Right lobe of liver (tissue), 6 donors: ENCODE results near the gene MDFI. TPM values are rescaled to one million over a fixed set of nuclear protein-coding genes. Genes with fewer than 3 reads are reported as not detected.

Source experiments
- ATAC-seq, 4 donors: fragments of 200-7000 bp; cut with Tn5 transposase; one replicate each; pipeline ENCODE4 v1.9.1; 2020; ENCODE audit warnings: mild to moderate bottlenecking in 4 of 4, moderate library complexity in 4 of 4
- DNase-seq, 3 donors: peaks; one replicate each; pipeline ENCODE4 v3.0.0-alpha.2; 2020
- H3K27ac ChIP-seq, 3 donors: fragments of 200-600 bp; one replicate each; pipeline ENCODE4 v1.8.0; 2022
- H3K27me3 ChIP-seq, 2 donors: fragments of 200-600 bp; one replicate each; pipeline ENCODE4 v1.8.0; 2022
- H3K36me3 ChIP-seq, 4 donors: fragments of 200-600 bp; sonication (generic) in 1 of 4; one replicate each; pipeline versions ENCODE4 v1.5.1 to v1.8.0; 2017 to 2022; ENCODE audit warnings: control low read depth in 1 of 4
- H3K4me1 ChIP-seq, 4 donors: fragments of 200-600 bp; sonication (generic) in 1 of 4; one replicate each; pipeline versions ENCODE4 v1.5.1 to v1.8.0; 2017 to 2022; ENCODE audit warnings: control low read depth in 1 of 4
- H3K4me3 ChIP-seq, 3 donors: fragments of 200-600 bp; one replicate each; pipeline ENCODE4 v1.8.0; 2022
- H3K9me3 ChIP-seq, 4 donors: fragments of 200-600 bp; sonication (generic) in 1 of 4; one replicate each; pipeline versions ENCODE4 v1.5.1 to v1.8.0; 2017 to 2022; ENCODE audit warnings: control low read depth in 1 of 4
- POLR2A ChIP-seq: fragments of 450-650 bp; IDR thresholded peaks from one replicate; pipeline ENCODE4 v1.6.1; 2017; ENCODE audit warnings: antibody characterized with exemption, mild to moderate bottlenecking
- WGBS: methylation state at CpG from one replicate; pipeline ENCODE4 v1.1.6; 2018; ENCODE audit warnings: low coverage, low lambda C conversion rate; ENCODE audit not compliant: insufficient coverage; ENCODE audit errors: missing lambda C conversion rate; 5-methylcytosine and 5-hydroxymethylcytosine counted together
- intact Hi-C, 2 donors: fragments of 100-400 bp; cut with DNase I; formaldehyde crosslinking; loops; one replicate each; pipeline versions ENCODE4 v1.11.2 to v1.14.1; 2022
- total RNA-seq, 6 experiments: library from RNA; depleted of rRNA in 2 of 6; stranded (reverse); fragments of >200 nt in 2 of 6; fragmentation: NEBNext Ultra II Directional in 3 of 6; extraction: Animal tissue kit (Norgen Biotek cat#: 25700) in 3 of 6; gene quantifications; one replicate each; pipeline versions ENCODE4 v1.1.0 to v1.2.4, GENCODE V29; 2016 to 2023
- TF ChIP-seq, protein P1 (sequence below), 4 donors: fragments of 200-600 bp in 3 of 4; fragments of 450-650 bp in 1 of 4; IDR thresholded peaks; one replicate each; pipeline versions ENCODE4 v1.5.1 to v1.8.0; 2016 to 2022; ENCODE audit warnings: antibody characterized with exemption in 4 of 4, mild to moderate bottlenecking in 2 of 4
- donor health status: DM: no; HTN: yes; CAD: no.
- donor health status: DM: no; HTN: no; CAD: no.
- donor health status: DM: no; HTN: no; CAD: no.
- donor health status: DM: no; HTN: yes; CAD: no.
- donor health status: DM: no; HTN: yes; CAD: no.

MDFI gene
- total RNA-seq, 6 experiments from 2014 or later = 0.29 to 2.4 (median 1.1) TPM; not detected in 3

DNA sequence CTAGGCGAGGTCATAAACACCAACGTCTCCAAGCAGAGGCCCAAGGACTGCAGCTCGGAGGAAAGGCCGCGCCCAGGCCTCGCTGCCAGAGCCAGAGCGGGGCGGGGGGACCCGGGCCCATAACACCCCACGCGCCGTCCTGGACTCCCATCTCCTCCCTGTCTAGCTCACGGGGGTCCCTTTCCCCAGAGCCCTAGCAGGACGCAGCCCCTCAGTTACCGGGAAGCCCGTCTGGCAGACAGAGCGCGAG is 44.9 kb downstream of the MDFI start:
- DNase-seq (no peak), ATAC-seq (peak; percentile 3 to 29 (median 6))
- Histone ChIP-seq H3K27ac (no peak overlapping the region), H3K4me1 (peaks cover 0 to 6% (median 0%) of the 10 kb centered on the region in 4 donors), H3K9me3 (no peaks in the 10 kb centered on the region), H3K36me3 (peaks cover 0 to 7% (median 2%) of the 10 kb centered on the region in 4 donors), H3K27me3 (no peaks in the 10 kb centered on the region), H3K4me3 (peak overlapping the region; percentile 9 to 43 (median 38))
- TF ChIP-seq, protein P1, sequence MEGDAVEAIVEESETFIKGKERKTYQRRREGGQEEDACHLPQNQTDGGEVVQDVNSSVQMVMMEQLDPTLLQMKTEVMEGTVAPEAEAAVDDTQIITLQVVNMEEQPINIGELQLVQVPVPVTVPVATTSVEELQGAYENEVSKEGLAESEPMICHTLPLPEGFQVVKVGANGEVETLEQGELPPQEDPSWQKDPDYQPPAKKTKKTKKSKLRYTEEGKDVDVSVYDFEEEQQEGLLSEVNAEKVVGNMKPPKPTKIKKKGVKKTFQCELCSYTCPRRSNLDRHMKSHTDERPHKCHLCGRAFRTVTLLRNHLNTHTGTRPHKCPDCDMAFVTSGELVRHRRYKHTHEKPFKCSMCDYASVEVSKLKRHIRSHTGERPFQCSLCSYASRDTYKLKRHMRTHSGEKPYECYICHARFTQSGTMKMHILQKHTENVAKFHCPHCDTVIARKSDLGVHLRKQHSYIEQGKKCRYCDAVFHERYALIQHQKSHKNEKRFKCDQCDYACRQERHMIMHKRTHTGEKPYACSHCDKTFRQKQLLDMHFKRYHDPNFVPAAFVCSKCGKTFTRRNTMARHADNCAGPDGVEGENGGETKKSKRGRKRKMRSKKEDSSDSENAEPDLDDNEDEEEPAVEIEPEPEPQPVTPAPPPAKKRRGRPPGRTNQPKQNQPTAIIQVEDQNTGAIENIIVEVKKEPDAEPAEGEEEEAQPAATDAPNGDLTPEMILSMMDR (IDR thresholded peaks at IDR 0.05) = no peak
- no peak for TF ChIP-seq POLR2A
- intact Hi-C loops = loop anchor here (5.0 to 10.0 kb wide), 2 partner anchors 218 to 316 kb away; no protein-coding TSS in a partner anchor
- 0% methylated on average over 2 of the region's 18 CpGs for WGBS

DNA sequence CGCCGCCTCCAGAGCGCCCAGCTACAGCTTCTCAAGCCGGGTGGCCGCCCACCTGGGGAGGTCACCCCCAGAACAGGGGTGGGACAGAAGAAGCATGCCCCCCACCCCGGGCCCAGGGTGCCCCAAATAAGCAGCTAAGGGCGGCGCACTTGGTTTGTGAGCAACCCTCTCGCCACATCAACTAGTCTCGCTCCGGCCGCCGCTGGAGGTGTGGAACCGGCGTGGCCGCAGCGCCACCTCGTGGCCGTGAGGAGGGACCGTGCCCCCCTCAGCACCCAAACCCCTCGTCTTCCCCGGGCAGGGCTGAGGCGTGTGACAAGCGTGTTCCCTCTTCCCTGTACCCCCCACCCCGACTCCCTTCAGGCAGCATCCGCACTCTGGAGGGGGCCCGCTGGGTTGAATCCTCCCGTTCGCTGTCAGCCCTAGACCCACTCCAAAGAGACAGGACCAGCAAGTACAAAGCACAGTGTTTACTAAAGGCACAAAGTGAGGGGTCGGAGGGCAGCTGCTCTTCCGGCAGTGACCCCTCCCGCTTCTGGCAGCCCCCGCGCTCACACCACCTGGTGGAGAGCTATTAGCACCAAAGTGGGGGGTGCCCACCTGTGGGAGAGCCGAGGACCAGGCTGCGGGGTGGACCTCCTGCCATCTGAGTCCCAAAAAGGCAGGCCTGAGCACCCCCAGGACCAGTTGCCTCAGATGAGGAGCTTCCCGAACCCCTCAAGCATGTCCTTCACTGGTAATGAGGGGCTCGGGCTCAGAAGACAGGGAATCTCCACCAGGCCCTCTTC is 45.4 kb downstream of the MDFI start:
- ATAC-seq (peak; percentile 79 to 88 (median 82)), DNase-seq (peak; percentile 75 to 82 (median 82))
- Histone ChIP-seq H3K4me1 (peaks cover 0 to 6% (median 0%) of the 10 kb centered on the region in 4 donors), H3K4me3 (peak overlapping the region; percentile 9 to 43 (median 38)), H3K27ac (no peak overlapping the region), H3K27me3 (no peaks in the 10 kb centered on the region), H3K36me3 (peaks cover 0 to 7% (median 2%) of the 10 kb centered on the region in 4 donors), H3K9me3 (no peaks in the 10 kb centered on the region)
- intact Hi-C loops = loop anchor here (2.0 to 10.0 kb wide), 3 partner anchors 83 to 316 kb away; no protein-coding TSS in a partner anchor
- TF ChIP-seq POLR2A = no peak
- TF ChIP-seq, protein P1 (IDR thresholded peaks at IDR 0.05) = peak; percentile 82 to 92 (median 91)
- WGBS = 12% methylated on average over 5 of the region's 38 CpGs

DNA sequence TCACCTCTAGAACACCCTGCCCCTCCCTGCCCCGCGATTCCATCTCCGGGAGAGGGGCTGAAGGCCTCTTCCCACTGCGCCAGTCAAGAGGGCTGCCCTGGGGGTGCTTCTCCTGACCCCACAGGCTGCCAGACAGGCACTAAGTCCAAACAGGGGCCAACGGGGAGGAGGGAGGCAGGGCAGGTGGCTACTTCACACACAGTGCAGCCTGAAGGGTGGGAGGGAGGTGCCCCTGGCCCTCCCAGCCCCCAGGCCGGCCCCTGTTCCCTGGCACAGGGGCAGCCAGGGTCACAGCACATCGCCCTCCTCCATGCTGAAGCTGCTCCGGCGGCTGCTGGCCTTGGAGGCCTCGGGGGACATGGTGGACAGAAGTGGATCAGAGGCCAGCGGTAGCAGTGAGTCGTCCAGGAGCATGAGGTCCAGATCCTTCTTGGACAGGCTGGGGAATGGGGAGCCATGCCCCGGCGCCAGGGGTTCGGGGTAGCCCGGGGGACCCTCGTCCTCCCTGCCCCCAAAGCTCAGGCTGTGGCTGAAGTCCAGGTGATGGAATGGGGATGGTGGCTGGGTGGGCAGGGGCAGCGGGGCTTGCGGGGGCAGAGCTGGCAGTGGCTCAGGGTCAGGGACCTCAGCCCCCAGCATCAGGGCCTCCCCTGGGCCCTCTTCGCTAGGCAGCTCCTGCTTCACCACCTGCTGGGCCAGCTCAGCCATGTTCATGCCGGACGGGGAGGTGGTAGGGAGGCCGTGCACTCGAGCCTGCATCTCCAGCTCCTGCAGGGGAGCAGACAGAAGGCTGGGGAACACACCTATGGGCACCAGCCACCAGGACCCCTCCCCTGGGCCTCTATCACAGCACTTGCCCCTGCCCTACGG is 46.3 kb downstream of the MDFI start:
- DNase-seq = no peak
- H3K36me3 ChIP-seq = peaks cover 0 to 7% (median 2%) of the 10 kb centered on the region in 4 donors
- H3K4me3 ChIP-seq = no peak overlapping the region
- intact Hi-C loops = loop anchor here (2.0 to 10.0 kb wide), 3 partner anchors 84 to 317 kb away; no protein-coding TSS in a partner anchor
- no peak for ATAC-seq
- H3K9me3 ChIP-seq = no peaks in the 10 kb centered on the region
- H3K27me3 ChIP-seq = no peaks in the 10 kb centered on the region
- H3K4me1 ChIP-seq = peaks cover 0 to 6% (median 0%) of the 10 kb centered on the region in 4 donors
- no CpG with 5 or more reads among the region's 25 CpGs for WGBS
- H3K27ac ChIP-seq = no peak overlapping the region
- TF ChIP-seq, protein P1 (IDR thresholded peaks at IDR 0.05) = no peak
- no peak for TF ChIP-seq POLR2A

DNA sequence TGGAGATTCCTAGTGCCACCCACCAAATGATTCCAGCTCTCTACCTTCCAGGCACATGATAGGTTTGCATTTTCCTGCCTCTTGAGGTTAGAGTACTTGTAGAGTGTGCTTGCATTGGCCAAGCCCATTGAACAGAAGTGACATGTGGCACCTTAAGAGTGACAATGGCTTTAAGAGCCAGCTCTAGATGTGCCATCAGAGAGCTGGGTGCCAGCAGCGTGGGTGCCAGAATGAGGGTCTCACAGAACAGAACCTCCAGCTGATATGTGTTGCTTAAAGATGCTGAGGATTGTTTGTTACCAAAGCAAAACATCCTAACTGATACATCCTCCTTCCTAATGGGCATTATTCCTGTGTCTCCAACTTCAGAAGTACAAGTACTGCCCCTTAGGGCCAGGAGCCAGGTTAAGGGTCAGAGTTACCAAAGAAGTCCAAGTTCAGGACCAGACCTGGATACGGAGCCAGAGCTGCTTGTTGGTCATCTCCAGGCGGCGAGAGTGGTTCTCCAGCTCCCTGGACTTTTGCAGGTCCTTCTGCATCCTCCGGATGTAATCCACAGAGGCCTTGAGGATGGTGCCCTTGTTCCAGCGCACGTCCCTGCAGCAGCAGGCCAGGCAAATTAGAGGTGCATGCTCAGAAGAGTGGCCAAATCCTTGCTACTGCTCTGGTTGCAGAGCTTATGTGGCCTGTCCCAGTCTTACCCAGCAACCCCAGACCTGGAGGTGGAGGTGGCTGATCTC is 47.5 kb downstream of the MDFI start:
- no peak overlapping the region for H3K4me3 ChIP-seq
- H3K4me1 ChIP-seq = peaks cover 0 to 6% (median 0%) of the 10 kb centered on the region in 4 donors
- no peak overlapping the region for H3K27ac ChIP-seq
- no peaks in the 10 kb centered on the region for H3K9me3 ChIP-seq
- intact Hi-C loops = loop anchor here in 1 of 2 donors (2.0 to 10.0 kb wide), 2 partner anchors 85 to 221 kb away; no protein-coding TSS in a partner anchor
- DNase-seq (peak in 1 of 3 donors; percentile 8), ATAC-seq (no peak)
- H3K27me3 ChIP-seq = no peaks in the 10 kb centered on the region
- 100% methylated on average over 1 of the region's 7 CpGs for WGBS
- TF ChIP-seq, protein P1 (IDR thresholded peaks at IDR 0.05) = no peak
- TF ChIP-seq POLR2A = no peak
- peaks cover 0 to 7% (median 2%) of the 10 kb centered on the region in 4 donors for H3K36me3 ChIP-seq
